DMS79 (cell line): Measurements from ENCODE around the gene DPT.

Source experiments
- DNase-seq: peaks from one replicate; lab custom pipeline; 2025; lab: John Stamatoyannopoulos, UW

Gene DPT

DNA sequence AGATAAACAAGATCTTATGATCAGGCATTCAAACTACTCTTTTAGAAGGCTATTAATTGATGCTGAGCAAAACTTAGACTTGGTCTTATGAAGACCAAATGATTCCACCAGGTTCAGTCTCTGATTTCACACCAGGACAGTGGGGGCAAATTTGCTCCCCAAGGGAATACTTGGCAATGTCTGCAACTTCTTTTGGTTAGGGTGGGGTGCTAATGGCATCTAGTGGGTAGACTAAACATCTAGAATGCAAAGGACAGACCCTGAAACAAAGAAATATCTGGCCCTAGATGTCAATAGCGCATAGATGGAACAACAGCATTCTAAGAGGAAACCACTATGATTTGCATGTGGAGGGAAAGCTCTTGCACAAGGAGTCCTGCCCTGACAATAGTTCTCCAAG is 30.6 kb downstream of the DPT start:
- DNase-seq: no peak

- DNase-seq: no peak
These were observed 31.5 kb downstream of the DPT start for GRCh38 chr1:168697356-168698126.

- DNase-seq: no peak
These were observed 32.8 kb downstream of the DPT start for GRCh38 chr1:168696125-168696760.

GRCh38 chr1:168693872-168694238 is 35.2 kb downstream of the DPT start:
- DNase-seq: no peak

DNA sequence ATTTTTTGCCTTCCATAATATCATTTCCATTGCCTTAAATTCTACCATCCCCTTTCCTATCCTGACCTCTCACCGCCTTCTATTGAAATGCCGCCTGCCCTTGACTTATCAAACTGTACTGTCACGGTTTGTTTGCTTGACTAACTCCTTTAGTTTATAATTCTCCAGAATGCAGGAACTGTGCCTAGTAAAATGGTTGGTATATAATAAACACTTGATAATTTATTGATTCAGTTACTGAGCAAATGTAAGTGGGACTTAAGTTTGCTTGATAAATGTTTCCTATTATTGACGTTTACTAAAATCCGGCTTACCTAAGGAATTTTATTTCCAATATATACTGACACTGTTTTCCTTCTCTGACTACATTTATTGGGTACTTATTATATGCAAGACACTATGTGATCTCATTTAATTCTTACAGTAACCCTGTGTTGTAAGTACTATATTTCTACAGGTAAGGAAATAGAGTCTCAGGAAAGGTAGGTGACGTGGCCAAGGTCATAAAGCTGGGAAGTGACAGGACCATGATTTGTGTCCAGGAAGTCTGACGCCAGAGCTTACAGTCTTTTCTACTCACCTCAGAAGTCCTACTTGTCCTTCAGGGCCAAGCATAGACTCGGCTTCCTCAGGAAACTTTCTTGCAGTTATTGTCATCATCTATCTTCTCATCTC is 35.7 kb downstream of the DPT start:
- DNase-seq: no peak

GRCh38 chr1:168692472-168692871 is 36.5 kb downstream of the DPT start:
- DNase-seq: no peak

DNA sequence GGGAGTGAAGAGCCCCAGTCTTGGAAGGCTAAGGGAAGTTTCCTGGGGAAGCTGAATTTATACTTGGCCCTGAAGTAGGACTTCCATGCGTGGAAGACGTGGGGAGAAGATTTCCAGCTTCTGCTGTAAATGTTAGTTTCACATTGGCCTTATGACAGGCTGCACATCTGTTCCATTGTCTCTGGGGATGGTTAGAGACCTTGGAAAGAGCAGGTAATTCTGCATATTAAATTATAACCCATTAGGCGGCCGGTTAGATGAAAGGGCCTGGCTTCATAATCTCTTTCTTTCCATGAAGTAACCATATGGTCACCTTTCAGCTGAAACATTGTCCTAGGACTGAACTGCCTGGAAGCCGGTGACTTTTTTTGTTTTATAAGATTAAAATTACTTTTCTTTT is 37.5 kb downstream of the DPT start:
- DNase-seq: no peak

GRCh38 chr1:168689726-168690602 is 39.0 kb downstream of the DPT start:
- no peak for DNase-seq

GRCh38 chr1:168689327-168689657 is 39.7 kb downstream of the DPT start:
- no peak for DNase-seq

DNA sequence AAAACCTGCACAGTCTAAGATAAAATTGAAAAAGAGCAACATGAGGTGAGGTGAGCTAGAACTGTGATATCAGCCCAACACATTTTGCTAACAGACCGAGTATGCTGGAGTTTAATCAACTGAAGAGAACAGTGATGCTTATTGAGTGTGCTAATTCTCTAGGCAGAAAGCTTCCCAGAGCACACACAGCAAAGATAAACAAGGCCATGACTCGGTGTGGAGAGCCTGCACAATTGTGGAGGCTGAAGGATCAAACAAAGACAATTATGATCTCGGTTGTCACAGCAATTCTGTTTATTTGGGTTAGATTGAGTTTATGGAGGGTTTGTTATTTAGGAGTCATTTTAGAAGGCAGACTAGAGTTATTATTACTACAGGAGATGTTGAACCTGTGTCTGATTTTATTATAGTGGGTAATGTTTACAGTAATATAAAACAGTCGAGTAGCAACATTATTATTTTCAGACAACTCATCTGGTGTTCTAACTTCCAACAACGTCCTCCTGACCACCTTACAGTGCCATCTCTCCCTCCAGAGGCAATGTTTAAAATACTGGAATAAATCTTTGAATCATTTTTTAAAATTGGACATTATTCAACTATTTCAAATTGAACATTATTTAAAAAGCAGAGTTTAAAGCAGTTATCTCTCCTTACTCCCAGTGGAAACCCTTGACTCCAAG is 40.2 kb downstream of the DPT start:
- DNase-seq: no peak

GRCh38 chr1:168687816-168688215 is 41.2 kb downstream of the DPT start:
- no peak for DNase-seq

- no peak for DNase-seq
These were observed 42.3 kb downstream of the DPT start for GRCh38 chr1:168686666-168687065.

- DNase-seq: no peak
These were observed 45.1 kb downstream of the DPT start for GRCh38 chr1:168683871-168684270.

DNA sequence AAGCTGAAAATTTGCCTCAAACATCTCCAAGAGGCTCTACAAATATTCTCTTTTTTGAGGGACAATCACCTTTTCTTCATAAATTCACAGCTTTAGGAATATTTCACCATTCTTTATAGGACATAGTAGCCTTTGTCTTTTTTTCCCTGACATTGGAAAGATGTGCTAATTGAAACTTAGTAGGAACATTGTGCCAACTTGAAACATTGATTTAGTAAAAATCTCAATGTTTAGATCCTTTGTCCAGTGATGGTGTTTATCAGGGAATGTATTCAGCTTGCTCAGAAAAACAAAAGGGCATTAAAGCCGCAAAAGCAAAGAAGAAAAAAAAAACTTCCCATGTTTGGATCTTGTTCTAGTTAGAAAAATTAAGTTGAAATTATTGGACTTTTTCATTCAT is 52.1 kb downstream of the DPT start:
- no peak for DNase-seq

DNA sequence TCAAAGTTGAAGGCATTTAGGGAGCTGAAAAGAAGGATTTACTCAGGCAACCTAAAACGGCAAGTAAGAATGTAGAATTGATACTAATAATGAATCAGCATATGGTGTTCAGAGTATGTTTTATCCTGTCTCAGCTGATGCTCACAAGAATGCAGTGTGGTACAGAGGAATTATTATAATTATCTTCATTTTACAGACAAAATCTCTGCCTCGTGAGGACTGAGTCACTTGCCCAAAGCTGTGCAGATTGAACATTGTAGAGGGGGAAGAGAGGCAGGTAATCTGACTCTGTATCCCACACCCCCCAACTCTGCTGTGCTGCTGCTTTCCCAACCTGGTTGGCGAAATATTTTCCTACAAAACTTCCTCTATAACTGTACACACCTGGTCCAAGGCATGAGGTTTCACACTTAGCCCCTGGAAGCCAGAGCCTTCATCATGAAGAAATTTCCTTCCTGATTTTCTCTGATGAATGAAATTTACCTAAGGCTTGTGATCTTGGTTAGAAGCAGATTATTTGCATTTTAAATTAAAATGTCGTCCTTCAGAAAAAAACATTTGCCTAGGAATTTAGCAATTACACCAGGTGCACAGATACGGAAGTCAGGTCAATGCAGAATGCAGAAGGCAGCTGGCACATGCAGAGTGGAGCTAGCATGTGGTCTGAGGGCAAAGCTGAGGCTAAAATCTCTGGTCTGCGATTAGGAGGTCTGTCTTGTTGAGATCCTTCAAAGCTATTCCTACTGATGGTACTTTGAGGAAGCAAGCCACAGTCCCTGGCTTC is 52.8 kb downstream of the DPT start:
- no peak for DNase-seq

GRCh38 chr1:168673974-168674683 is 54.9 kb downstream of the DPT start:
- no peak for DNase-seq

DNA sequence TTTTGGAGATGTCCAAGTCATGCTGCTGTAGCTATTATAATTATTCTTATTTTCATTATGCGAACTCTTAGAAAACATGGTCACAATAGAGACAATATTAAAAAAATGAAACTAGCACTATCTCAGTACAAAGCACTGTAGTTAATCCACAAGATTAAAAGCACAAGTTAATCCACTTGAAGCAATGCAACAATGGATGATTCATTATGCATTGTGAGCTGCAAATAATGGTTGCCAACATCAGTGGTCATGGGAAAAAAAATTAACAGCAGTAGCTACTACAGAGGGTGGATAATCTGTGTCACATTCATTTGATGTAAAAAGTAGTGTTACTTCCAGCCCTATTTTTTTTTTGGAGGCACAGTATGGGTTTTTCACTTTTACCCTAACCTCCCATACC is 56.7 kb downstream of the DPT start:
- DNase-seq: no peak

- no peak for DNase-seq
These were observed 57.2 kb downstream of the DPT start for GRCh38 chr1:168671782-168672181.

DNA sequence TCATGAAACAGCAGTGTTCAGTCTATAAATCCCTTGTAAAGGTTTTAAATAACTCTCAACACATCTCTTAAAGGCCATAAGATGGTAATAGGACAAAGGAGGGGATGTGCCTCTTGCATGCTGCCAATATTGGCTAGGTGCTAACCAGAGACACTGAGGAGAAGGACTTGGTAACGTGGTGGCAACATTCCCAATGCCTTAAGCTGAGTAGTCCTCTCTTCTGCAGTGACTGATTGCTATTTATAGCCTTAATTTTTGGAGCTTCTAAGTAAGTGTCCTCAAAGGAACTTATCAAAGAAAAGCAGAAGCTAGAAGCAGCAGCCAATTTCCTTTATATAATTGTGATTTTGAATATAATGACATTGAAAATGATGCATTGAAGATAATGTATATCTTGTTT is 63.0 kb downstream of the DPT start:
- no peak for DNase-seq

GRCh38 chr1:168664069-168664834 is 64.8 kb downstream of the DPT start:
- no peak for DNase-seq
